GM12878 (cell line): ENCODE results near the gene GSC2. TPM values are rescaled to one million over a fixed set of nuclear protein-coding genes. Genes with fewer than 3 reads are reported as not detected.

ENCODE experiments used
- ATAC-seq: fragments of 200-7000 bp; cut with Tn5 transposase; 3 replicates; pipeline ENCODE4 v1.9.1; 2020; ENCODE audit warnings: mild to moderate bottlenecking, moderate library complexity
- BruUV-seq: library from RNA; stranded (reverse); fragments of 400-500 nt; replicated peaks from 2 replicates; lab custom pipeline; 2021; lab: Mats Ljungman, UMichigan
- CTCF ChIA-PET: fragments of 300-600 bp; sonication (Branson Sonifier 250); formaldehyde crosslinking; extraction: SDS; loops from one replicate; lab custom pipeline; 2021; ENCODE audit warnings: inconsistent platforms; lab: Yijun Ruan, JAX
- POLR2A ChIA-PET: fragments of 350-600 bp; formaldehyde crosslinking; extraction: SDS; loops from one replicate; lab custom pipeline; 2021; ENCODE audit warnings: inconsistent platforms; lab: Charles Lee
- RAD21 ChIA-PET: fragments of 300-600 bp; sonication (Branson Sonifier 250); formaldehyde crosslinking; loops from one replicate; lab custom pipeline; 2023; ENCODE audit warnings: antibody characterized with exemption; ENCODE audit not compliant: unreplicated experiment; lab: Charles Lee
- SMC1A ChIA-PET: fragments of 300-600 bp; sonication (Branson Sonifier 250); formaldehyde crosslinking; loops from one replicate; lab custom pipeline; 2023; ENCODE audit not compliant: unreplicated experiment, uncharacterized antibody; lab: Charles Lee
- DNase-seq: peaks from one replicate; pipeline ENCODE4 v3.0.0-alpha.2; 2011; ENCODE audit warnings: low read depth, low spot score
- FAIRE-seq: peaks from 3 replicates; lab custom pipeline; 2011; peaks lifted over from hg19 to GRCh38; lab: Jason Lieb, UNC
- H2AFZ ChIP-seq: 2 replicates; pipeline ENCODE4 v1.6.0; 2011; ENCODE audit warnings: low read depth, low read length, control low read depth; ENCODE audit not compliant: control insufficient read depth
- H3K27ac ChIP-seq: 2 replicates; pipeline ENCODE4 v1.5.1; 2011; ENCODE audit warnings: control low read depth; ENCODE audit not compliant: control insufficient read depth, insufficient read depth
- H3K27me3 ChIP-seq, 2 experiments: replicated peaks in 1 of 2; 2 replicates each; pipeline versions ENCODE4 v1.6.0 to v1.6.1; 2011; ENCODE audit warnings: low read length in 1 of 2; ENCODE audit not compliant: control insufficient read depth in 2 of 2, insufficient read depth in 2 of 2
- H3K36me3 ChIP-seq, 2 experiments: 2 replicates each; pipeline ENCODE4 v1.5.1; 2011; ENCODE audit warnings: low read length in 1 of 2; ENCODE audit not compliant: control insufficient read depth in 2 of 2, insufficient read depth in 2 of 2
- H3K4me1 ChIP-seq: 2 replicates; pipeline ENCODE4 v1.6.1; 2011; ENCODE audit warnings: mild to moderate bottlenecking, low read length, moderate library complexity, mixed read lengths; ENCODE audit not compliant: control insufficient read depth, insufficient read depth
- H3K4me2 ChIP-seq: 2 replicates; pipeline ENCODE4 v1.6.0; 2011; ENCODE audit warnings: control low read depth; ENCODE audit not compliant: control insufficient read depth, insufficient read depth
- H3K4me3 ChIP-seq: fragments of 200-600 bp; sonication (generic); 2 replicates; pipeline ENCODE4 v1.5.1; 2016
- H3K79me2 ChIP-seq: 2 replicates; pipeline ENCODE4 v1.6.0; 2011; ENCODE audit warnings: low read length; ENCODE audit not compliant: control insufficient read depth, insufficient read depth
- H3K9ac ChIP-seq: 2 replicates; pipeline ENCODE4 v1.8.0; 2011; ENCODE audit warnings: low read length, control low read depth, mixed read lengths; ENCODE audit not compliant: control insufficient read depth, insufficient read depth
- H3K9me3 ChIP-seq: replicated peaks from 3 replicates; pipeline ENCODE4 v1.5.1; 2011; ENCODE audit warnings: mild to moderate bottlenecking, low read length; ENCODE audit not compliant: control insufficient read depth, insufficient read depth
- H4K20me1 ChIP-seq: 2 replicates; pipeline ENCODE4 v1.6.0; 2011; ENCODE audit not compliant: control insufficient read depth, insufficient read depth
- CEBPB ChIP-seq, 2 experiments: fragments of 150-350 bp in 1 of 2; IDR thresholded peaks; 2 replicates each; pipeline ENCODE4 v1.6.1; 2012 to 2014; ENCODE audit warnings: low read depth in 2 of 2, low read length in 2 of 2, borderline replicate concordance in 1 of 2, inconsistent platforms in 1 of 2
- FOXM1 ChIP-seq: IDR thresholded peaks from 2 replicates; pipeline ENCODE4 v1.6.1; 2012; ENCODE audit warnings: low read depth, mild to moderate bottlenecking, inconsistent platforms, low read length, moderate library complexity
- MAX ChIP-seq: IDR thresholded peaks from 2 replicates; pipeline ENCODE4 v1.6.1; 2012; ENCODE audit warnings: low read depth, low read length, improper control_type of control experiment
- PRDM15 ChIP-seq: fragments of 450-650 bp; formaldehyde crosslinking; IDR thresholded peaks from 2 replicates; pipeline ENCODE4 v1.4.0; 2020; ENCODE audit warnings: mild to moderate bottlenecking, moderate library complexity
- WGBS: methylation state at CpG from one replicate; pipeline ENCODE4 v1.1.6; 2016; ENCODE audit warnings: low lambda C conversion rate; ENCODE audit not compliant: insufficient replicate concordance, insufficient coverage; ENCODE audit errors: missing lambda C conversion rate; 5-methylcytosine and 5-hydroxymethylcytosine counted together
- in situ Hi-C: fragments of 300-500 bp; cut with MboI; formaldehyde crosslinking; loops from 9 replicates; pipeline ENCODE4 v1.14.3; 2018; ENCODE audit warnings: mixed read lengths
- intact Hi-C: fragments of 100-400 bp; cut with micrococcal nuclease; formaldehyde crosslinking; loops from one replicate; pipeline ENCODE4 v1.14.2; 2022; ENCODE audit not compliant: unreplicated experiment
- polyA plus RNA-seq, 11 experiments: library from polyadenylated mRNA; depleted of rRNA in 4 of 11; unstranded in 6 of 11; stranded (reverse) in 5 of 11; fragments of >200 nt; fragmentation: Nextera tagmentation in 4 of 11; fragmentation: Illumina TruSeq in 1 of 11; extraction: Ambion mirVana in 4 of 11; extraction: Trizol in 1 of 11; gene quantifications; 1 replicate in 1 of 11; 2 replicates in 10 of 11; pipeline versions ENCODE4 v1.2.1 to v1.2.3, GENCODE V29; 2011 to 2016; ENCODE audit warnings: inconsistent platforms in 2 of 11, missing spikeins in 2 of 11, low read depth in 1 of 11
- total RNA-seq, 4 experiments: library from RNA; depleted of rRNA in 3 of 4; stranded (reverse); fragments of >200 nt in 3 of 4; fragmentation: Illumina TruSeq in 1 of 4; extraction: Trizol in 1 of 4; gene quantifications; 2 replicates each; pipeline versions ENCODE4 v1.2.1 to v1.2.3, GENCODE V29; 2013 to 2021

The GSC2 gene
- total and polyA plus RNA-seq, 10 of the 15 experiments (the other 5 are each of a cell fraction or from before 2014, with no cell fraction given) = not detected

DNA sequence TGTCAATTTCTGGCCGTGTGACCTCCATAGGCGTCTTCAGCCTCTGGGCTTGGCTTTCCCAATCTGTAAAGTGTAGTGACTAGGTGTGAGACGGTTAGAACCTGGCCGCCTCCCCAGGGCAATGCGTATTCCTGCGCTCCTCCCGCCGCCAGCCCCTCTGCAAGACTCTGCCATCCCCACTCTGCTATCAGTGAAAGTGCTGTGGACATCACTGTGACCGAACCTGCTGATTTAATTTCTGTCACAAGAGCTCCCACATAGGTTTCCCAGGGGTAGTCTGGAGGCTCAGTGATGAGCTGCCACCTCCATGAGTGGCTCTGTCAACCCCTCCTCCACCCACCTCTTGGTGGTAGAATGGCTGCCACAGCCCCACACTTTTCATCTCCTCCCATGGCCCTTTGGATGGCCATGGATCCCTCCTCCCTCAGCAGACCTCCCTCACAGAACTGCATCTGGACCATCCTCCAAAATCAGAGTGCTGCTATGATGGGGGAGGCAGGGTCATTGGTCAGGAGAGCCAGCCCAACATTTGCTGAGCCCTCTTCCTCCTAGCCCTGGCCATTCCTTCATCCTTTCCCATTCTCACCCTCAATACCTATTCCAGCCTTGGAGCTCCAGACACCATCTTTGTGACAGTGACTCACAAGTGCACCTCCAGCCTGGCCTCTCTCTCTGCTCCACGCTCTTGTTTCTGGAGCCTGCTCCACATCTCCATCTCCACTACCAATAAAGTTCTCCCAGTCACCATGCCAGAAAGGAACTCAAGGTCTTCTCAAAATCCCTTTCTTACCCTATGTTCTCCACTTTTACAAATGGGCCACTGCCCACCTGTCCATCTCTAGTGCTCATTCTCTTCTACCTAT lies 1.5 kb upstream of the GSC2 start:
- intact Hi-C loops = no loop called here
- 65% methylated on average over 10 of the region's 10 CpGs for WGBS
- in situ Hi-C loops = no loop called here
- Histone ChIP-seq H4K20me1 (no peaks in the 10 kb centered on the region), H3K27me3 (peaks cover 5 to 18% of the 10 kb centered on the region in 2 experiments), H3K36me3 (no peaks in the 10 kb centered on the region), H3K9me3 (no peaks in the 10 kb centered on the region), H3K4me3 (no peak overlapping the region), H3K4me2 (no peak overlapping the region), H3K9ac (no peak overlapping the region), H3K4me1 (no peaks in the 10 kb centered on the region), H3K27ac (no peak overlapping the region), H3K79me2 (no peaks in the 10 kb centered on the region), H2AFZ (no peak overlapping the region)
- DNase-seq (no peak), FAIRE-seq (no peak), ATAC-seq (no peak)
- TF ChIP-seq PRDM15 (no peak), MAX (no peak), CEBPB (IDR thresholded peaks at IDR 0.05; ENCODE audit: borderline replicate concordance in 1 of 2, low read depth in 2 of 2, low read length in 2 of 2) (no peak), FOXM1 (no peak)
- POLR2A ChIA-PET = no interaction called here
- BruUV-seq = no TSS peak
- CTCF ChIA-PET = no interaction called here
- SMC1A ChIA-PET = no interaction called here
- RAD21 ChIA-PET = interaction anchor here (0.6 kb wide), 1 partner anchor 142 kb away, joined by 3 read pairs; no protein-coding TSS in a partner anchor
